GM18909 (cell line): ENCODE data around the gene MROH7.

Experiments used
- ATAC-seq: cut with Tn5 transposase; IDR thresholded peaks from one replicate; pipeline ENCODE4 v1.9.1; 2021; ENCODE audit warnings: mild to moderate bottlenecking; ENCODE audit not compliant: unreplicated experiment, poor library complexity

MROH7 gene

DNA sequence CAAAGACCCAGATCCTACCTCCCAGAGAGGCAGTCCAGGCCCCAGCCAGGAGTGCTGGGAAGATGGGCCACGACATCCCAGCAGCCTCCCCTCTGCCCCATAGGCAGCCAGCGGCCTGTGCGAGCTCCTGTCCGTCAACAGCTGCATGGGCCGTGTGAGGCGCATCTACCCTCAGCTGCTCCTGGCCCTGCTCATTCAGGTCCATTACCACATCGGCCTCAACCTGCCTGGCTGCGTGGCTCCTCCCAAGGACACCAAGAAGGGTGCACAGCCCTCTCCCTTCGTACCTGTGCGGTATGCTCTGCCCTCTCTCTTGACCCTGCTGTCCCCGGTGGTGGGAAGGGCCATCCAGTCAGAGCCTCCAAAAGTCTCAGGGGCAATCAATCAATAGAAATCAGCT is 44.6 kb downstream of the MROH7 start:
- no peak for ATAC-seq

DNA sequence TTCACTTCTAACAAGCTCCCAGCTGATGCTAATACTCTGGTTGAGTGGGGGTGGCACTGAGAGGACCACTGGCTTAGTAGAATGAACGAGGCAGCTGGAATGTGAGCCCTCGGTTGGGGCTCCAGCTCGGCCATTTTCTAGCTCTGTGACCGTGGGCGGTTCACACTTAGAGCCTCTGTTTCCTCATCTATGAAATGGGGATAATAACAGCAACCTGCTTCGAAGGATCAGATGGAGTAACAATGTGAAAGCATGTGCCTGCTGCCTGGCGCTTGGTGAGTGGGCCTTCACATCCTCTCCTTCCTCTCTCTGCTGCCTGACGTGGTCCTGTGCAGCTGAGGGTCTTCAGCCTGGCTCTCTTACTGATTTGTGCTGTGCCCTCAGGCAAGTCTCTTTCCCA is 53.2 kb downstream of the MROH7 start:
- ATAC-seq: no peak

DNA sequence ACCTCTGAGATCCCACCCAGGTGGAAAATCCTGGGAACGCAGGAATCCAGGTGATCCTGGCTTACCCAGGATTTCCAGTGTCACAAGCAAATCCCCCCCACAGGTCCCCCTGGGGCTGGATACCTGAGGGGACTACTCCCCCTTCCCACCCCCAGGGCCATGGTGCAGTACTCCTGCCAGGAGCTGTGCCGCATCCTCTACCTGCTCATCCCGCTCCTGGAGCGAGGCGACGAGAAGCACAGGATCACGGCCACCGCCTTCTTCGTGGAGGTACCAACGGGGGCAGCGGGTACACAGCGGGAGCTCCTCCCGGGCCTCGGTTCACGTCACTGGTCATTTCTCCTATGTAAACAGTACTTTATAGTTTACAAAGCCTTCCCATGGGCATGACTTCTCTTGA is 53.6 kb downstream of the MROH7 start:
- ATAC-seq: no peak

DNA sequence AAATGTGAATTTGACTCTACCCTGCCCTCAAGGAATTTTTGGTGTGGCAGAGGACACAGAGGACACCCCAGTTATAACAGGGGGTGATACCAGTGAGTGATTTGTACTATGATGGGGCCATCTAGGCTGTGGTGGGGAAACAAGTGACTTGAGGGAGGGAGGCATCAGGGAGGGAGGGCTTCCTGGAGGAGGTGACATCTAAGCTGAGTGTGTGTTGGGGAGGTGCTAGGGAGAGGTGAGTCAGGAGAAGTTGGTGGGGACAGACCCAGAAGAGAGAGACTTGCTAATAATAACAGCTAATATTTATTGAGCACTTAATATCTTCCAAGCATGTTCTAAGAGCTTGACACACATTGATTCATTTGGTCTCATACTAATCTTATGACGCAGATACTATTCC is 54.2 kb downstream of the MROH7 start:
- ATAC-seq: no peak

DNA sequence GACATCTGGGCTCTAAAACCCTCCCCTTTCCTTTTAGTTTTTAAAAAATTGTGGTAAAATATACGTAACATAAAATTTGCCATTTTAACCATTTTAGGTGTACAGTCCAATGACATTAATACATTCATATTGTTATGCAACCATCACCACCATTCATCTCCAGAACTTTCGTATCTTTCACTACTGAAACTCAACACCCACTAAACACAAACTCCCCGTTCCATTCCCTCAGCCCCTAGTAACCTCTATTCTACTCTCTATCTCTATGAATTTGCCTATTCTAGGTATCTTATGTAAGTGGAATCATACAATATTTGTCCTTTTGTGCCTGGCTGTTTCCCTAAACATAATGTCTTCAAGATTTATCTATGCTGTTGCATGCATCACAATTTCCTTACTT is 54.7 kb downstream of the MROH7 start:
- no peak for ATAC-seq

DNA sequence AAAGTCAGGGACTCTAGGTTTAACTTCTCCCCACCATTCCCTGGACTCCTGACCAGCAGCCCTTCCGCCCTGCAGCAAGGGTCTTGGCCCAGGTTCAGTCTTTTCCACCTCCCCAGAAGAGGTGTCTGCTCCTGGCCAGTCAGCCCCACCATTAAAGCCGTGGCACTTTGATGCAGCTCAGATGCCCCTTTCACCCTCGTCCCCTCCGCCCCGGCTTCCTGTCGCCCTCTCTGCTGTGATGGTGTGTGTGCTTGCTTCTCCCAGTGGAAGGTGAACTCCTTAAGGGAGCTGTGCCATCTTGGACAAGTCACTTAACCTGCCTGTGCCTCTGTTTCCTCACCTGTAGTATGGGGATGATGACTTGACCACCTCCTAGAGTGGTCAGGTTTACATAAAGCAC is 56.3 kb downstream of the MROH7 start:
- no peak for ATAC-seq

DNA sequence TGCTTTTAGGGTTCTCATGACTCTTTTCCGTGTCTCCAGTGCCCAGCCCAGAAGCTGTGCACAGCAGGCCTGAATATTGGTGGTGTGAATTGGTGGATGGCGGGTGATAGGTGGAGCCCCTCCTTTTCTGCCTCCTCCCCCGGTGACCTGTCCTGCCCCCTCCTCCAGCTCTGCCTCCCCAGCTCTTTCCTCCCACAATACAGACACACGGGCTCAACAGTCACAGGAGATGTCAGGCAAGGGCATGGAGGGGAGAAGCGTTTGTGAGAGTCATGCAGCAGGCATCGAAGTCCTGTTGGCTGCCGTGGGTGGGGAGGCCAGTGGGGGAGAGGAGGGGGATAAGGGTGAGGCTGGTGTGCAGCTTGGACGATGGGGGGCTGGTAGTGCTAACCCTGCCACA is 56.8 kb downstream of the MROH7 start:
- ATAC-seq: no peak

DNA sequence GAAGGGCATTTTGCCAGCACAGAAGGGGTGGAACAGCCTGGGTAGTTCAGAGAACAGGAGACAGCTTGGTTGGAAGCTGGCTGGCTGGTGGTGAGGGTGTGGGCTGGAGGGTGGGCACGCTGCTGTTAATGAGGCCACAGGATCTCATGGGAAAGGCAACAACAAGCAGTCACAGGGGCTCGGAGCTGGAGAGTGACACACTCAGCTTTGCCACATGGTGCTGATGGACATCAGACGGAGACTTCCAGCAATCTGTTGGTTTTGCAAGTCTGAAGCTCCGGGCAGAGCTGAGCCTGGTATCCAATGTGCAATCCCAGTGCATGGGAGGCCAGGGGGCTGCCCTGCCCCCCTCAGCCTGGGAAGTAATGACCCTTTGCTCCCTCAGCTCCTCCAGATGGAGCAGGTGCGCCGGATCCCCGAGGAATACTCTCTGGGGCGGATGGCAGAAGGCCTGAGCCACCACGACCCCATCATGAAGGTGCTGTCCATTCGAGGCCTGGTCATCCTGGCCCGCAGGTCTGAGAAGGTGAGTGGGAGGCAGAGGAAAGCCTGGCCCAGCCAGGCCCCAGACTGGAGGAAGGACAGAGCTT is 58.4 kb downstream of the MROH7 start:
- no peak for ATAC-seq

DNA sequence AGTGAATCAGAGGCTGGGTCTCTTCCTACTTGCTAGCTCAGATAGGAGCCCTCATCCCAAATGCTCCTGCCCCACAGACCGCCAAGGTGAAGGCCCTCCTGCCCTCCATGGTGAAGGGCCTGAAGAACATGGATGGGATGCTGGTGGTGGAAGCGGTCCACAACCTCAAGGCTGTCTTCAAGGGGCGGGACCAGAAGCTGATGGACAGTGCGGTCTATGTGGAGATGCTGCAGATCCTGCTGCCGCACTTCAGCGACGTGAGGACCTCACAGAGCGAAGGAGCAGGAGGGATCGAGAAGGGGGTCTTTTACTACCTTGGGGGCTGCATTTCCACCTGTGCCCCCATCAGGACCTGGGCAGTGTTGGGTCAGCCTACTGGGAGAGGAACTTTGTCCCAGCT is 59.5 kb downstream of the MROH7 start:
- ATAC-seq: no peak

DNA sequence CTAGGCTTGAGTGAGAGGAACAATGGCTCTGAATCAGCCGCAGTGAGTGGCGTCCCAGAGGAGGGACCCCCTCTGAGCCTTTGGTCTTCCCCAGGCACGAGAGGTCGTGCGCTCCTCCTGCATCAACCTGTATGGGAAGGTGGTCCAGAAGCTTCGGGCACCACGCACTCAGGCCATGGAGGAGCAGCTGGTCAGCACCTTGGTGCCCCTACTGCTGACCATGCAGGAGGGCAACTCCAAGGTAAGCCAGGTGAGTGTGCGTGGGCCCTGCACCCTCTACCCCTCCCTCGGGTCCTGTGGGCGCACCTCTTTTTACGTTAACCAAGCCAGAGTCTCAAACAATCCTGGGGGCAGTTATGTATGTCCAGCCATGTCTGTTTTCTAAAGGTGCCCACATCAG is 60.4 kb downstream of the MROH7 start:
- no peak for ATAC-seq

DNA sequence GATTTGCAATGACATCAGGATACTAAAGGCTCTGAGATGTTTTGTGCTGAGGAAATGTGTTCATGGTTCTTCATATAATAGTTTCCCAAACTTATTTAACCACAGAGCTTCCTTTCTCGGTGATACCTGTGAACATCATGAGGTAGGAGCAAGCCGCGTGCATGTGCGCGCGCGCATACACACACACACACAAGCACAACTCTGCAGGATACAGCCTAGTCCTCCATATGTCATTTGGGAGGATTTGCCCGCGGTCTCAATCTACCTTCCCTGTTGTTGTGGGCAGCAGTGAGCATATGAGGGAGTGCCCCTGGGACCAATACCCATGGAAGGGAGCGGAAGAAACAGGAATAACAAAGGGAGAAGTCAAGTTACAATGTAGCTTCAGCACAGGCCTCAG is 61.9 kb downstream of the MROH7 start:
- ATAC-seq: no peak

DNA sequence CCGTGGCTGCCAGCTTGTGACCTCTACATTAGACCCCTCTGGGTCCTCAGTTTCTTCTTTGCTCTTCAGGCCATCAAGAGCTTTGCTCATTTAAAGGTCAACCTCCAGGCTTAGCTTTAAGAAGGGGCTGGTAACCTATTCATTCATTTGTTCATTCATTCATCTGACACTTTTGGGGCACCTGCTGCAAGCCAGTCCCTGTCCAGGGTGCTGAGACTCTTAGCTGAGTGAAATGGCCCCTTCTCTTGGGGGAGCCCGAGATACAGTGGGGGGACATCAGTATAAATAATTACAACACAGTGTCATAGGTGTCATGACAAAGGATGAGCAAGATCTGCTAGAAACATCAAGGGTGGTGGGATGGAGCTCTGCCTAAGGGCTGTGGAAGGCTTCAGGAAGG is 63.6 kb downstream of the MROH7 start:
- ATAC-seq: no peak

DNA sequence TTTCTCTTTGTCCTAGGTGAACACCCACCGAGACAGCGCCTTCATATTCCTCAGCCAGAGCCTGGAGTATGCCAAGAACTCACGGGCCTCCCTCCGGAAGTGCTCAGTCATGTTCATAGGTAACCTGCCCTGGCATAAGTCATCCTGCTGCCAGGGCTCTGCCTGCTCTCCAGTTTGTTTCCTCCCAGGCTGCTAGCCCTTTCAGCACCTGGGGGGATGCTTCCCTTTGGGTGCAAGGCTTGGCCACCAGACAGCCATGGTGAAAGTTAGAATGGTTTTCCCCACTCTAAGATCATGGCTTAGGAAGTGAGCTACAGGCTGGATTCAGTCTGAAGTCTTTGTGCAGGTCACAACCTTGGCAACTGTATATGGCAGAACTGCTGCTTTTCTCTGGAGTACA is 64.8 kb downstream of the MROH7 start:
- ATAC-seq: no peak

DNA sequence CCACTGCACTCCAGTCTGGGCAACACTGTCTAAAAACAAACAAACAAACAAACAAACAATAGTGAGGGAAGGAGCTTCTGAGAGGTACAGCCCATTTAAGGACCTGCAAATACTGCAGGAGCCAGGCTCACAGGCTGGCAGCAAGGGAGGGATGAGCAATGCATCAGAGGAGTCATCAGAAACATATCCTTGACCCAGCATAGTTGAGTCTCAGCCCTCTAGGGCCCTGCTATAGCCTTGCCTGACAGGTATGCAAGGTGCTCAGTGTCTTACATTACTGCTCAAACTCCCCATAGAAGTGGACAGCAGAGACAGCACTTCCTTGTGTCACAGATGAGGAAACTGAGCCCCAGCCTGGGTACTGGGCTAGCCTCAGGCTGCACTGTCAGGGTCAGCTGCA is 66.8 kb downstream of the MROH7 start:
- no peak for ATAC-seq

DNA sequence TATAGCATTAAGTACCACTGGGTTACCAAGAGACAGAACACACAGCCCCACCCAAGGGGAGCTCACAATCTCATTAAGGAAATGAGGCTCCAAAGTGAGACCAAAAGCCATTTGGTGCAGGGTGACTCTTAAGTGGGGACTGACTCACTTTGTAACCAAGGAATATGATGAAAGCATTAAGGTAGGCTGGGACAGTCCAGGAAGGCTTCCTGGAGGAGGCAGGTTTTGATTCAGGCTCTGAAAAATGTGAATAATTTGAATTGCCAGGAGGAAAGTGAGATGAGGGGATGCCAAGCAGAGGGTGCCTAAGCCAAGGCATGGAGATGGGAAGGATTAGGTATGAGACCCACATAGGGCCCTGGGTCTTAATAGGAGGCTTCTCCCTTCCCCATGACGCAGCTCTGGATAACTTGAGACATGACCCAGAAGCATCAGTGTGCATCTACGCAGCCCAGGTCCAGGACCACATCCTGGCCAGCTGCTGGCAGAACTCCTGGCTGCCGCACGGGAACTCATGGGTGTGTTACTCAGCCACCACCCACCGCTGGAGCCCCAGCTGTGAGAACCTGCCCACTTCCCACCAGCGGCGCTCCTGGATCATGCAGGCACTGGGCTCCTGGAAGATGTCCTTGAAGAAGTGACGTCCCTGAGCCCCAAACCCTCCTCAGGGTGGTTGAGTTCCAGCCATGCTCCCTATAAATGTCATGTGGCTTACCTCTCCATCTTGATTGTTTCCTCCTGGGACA is 68.1 kb downstream of the MROH7 start:
- no peak for ATAC-seq

DNA sequence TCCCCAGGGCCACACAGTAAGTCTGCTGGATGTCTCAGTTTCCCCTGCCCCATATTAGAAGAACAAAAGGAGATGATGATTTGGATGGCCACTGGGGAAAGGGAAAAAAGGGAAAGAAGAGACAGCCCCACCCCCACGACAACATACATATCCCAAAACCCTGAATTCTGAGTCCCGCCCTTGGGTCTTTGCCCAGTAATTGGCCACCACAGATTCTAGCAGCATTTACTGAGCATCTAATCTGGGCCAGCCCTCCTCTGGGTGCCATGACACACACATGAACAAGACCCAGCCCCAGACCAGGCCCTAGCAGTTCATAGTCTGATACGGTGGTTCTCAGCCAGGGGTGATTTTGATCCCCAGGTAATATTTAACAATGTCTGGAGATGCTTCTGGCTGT is 68.8 kb downstream of the MROH7 start:
- ATAC-seq: no peak

DNA sequence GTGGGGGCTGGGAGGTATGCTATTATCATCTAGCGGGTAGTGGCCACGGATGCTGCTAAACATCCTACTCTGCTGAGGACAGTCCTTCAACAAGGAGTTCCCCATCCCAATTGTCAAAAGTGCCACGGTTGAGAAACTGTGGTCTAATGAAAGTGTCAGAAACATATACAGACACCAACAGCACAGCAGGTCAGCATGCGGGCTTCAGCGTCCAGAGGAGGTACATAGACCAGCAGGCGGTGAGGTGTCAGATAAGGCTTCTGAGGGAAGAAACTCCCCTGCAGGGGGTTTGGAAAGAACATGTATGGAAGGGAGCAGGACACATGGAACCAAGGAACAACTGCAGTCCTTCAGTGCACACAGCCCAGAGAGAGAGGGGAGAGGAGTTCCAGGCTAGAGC is 69.3 kb downstream of the MROH7 start:
- no peak for ATAC-seq

DNA sequence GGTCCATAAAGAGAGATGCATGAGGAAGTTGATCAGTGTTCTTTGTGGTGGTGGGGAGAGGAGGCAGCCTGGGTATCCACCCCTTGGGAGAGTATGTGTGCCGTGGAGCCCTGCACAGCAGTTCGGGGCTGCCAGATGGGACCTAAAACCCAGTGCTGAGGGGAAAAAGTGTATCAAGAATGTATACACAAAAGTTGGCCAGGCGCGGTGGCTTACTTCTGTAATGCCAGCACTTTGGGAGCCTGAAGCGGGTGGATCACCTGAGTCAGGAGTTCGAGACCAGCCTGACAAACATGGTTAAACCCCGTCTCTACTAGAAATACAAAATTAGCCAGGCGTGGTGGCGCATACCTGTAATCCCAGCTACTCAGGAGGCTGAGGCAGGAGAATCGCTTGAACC is 70.0 kb downstream of the MROH7 start:
- no peak for ATAC-seq

DNA sequence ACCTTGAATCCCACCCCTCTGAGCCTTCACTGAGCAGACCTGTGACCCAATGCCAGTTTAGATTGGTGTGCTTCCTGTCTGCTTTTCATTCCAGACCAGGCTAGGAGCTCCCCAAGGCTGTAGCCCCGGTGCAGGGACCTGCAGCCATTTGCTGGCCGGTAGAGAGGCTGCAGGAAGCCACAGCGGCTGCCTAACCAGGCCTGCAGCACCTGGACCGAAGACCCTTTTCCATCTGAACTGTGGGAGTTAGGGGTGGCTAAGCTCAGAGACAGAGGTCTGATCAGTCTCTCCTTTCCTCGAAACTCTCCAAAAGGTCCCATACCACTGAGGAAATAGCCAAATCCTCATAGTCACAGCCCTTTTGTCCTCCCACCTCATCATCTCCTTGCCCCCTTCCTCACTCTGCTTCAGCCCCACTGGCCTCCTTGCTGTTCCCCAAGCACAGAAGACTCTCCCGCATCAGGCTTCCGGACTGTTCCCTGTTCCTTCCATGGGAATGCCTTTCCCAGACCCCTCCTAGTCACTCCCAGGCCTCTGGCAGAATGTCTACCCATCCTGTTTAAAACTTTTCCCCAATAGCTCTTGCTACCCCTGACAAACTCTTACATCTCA is 73.4 kb downstream of the MROH7 start:
- no peak for ATAC-seq

DNA sequence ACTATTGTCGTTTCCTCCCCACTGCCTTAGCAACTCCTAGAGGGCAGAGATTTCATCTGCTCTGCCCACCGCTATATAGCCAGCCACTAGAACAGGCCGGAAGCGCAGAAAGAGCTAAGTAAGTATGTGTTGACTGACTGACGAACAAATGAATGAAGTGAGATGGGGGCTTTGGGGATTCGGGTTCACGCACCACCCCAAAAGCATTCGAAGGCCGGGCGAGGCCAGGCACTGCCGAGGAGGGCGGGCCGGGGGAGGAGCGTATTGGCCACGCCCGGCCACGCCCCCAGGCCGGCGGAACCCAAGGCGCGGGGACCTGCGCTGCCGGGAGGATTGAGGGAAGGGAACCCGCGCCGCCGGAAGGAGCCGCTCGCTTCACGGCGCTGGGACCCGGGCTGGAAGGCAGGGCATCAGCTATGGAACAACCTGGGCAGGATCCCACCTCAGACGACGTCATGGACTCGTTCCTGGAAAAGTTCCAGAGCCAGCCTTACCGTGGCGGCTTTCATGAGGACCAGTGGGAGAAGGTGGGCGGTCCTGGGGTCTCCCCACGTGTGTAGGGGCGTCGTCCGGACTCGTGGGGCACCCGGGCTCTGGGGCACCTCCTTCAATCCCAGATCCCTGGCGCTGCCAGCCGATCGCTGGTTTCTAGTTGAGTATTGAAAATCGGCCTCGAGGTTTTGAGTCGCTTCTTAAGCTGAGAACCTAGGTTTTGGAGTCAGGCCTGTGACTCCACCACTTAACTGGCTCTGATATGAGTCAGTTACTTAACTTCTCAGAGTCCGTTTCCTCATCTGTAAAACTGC is 74.1 kb downstream of the MROH7 start, which contains the start of gene TTC4:
Gene TTC4, plus strand, starts transcription at position 369 of the 806 bp plus-strand sequence. Its CDS starts 48 bp downstream, at position 417.
- ATAC-seq: peak; percentile 95
